HG02678 (cell line): Measurements from ENCODE around the gene SLC9C2.
"Not testable (repeated sequence)": the region's sequence is repeated elsewhere in the genome, so short reads cannot be mapped to it uniquely, and the experiment has no call there.

ENCODE experiments used
- ATAC-seq: cut with Tn5 transposase; IDR thresholded peaks from one replicate; pipeline ENCODE4 v1.9.1; 2021; ENCODE audit warnings: mild to moderate bottlenecking, moderate library complexity; ENCODE audit not compliant: unreplicated experiment

SLC9C2 gene

GRCh38 chr1:173603056-173603591, at the start of gene SLC9C2:
SLC9C2 (minus strand) TSS chr1:173603072; CDS start chr1:173601776, 1,296 bp downstream.
- no peak for ATAC-seq

- ATAC-seq = no peak
Measured at GRCh38 chr1:173648880-173649605, 46.2 kb upstream of the SLC9C2 start.

- ATAC-seq = no peak
Measured at GRCh38 chr1:173646656-173647055, 43.8 kb upstream of the SLC9C2 start.

- not testable (repeated sequence) for ATAC-seq
Measured at GRCh38 chr1:173642450-173643139, 39.7 kb upstream of the SLC9C2 start.

- ATAC-seq = no peak
Measured at GRCh38 chr1:173639102-173639501, 36.2 kb upstream of the SLC9C2 start.

- ATAC-seq = no peak
Measured at GRCh38 chr1:173638043-173639021, 35.5 kb upstream of the SLC9C2 start.

- not testable (repeated sequence) for ATAC-seq
Measured at GRCh38 chr1:173637236-173638042, 34.6 kb upstream of the SLC9C2 start.

- no peak for ATAC-seq
Measured at GRCh38 chr1:173635116-173635515, 32.2 kb upstream of the SLC9C2 start, which contains the start of gene TEX50. TEX50 (plus strand) TSS chr1:173635338; CDS start chr1:173635522, 184 bp downstream.

- ATAC-seq = no peak
Measured at GRCh38 chr1:173628888-173629287, 26.0 kb upstream of the SLC9C2 start.

GRCh38 chr1:173627269-173627668, 24.4 kb upstream of the SLC9C2 start:
- ATAC-seq = no peak

- ATAC-seq = no peak
Measured at GRCh38 chr1:173616859-173617258, 14.0 kb upstream of the SLC9C2 start.

- not testable (repeated sequence) for ATAC-seq
Measured at GRCh38 chr1:173613086-173613485, 10.2 kb upstream of the SLC9C2 start.

- ATAC-seq = no peak
Measured at GRCh38 chr1:173608503-173609216, 5.8 kb upstream of the SLC9C2 start.

GRCh38 chr1:173601588-173601987, 1.3 kb downstream of the SLC9C2 start:
- no peak for ATAC-seq

GRCh38 chr1:173596097-173596825, 6.6 kb downstream of the SLC9C2 start:
- ATAC-seq = no peak

GRCh38 chr1:173591138-173591537, 11.7 kb downstream of the SLC9C2 start:
- ATAC-seq = not testable (repeated sequence)

- no peak for ATAC-seq
Measured at GRCh38 chr1:173590557-173590956, 12.3 kb downstream of the SLC9C2 start.

- no peak for ATAC-seq
Measured at GRCh38 chr1:173581383-173582079, 21.3 kb downstream of the SLC9C2 start.
